ENCODE measurements around the gene TRHDE. TPM values are rescaled to one million over a fixed set of nuclear protein-coding genes. Genes with fewer than 3 reads are reported as not detected.

Gene TRHDE
- total RNA-seq, 1 donor: 33.7 TPM

DNA sequence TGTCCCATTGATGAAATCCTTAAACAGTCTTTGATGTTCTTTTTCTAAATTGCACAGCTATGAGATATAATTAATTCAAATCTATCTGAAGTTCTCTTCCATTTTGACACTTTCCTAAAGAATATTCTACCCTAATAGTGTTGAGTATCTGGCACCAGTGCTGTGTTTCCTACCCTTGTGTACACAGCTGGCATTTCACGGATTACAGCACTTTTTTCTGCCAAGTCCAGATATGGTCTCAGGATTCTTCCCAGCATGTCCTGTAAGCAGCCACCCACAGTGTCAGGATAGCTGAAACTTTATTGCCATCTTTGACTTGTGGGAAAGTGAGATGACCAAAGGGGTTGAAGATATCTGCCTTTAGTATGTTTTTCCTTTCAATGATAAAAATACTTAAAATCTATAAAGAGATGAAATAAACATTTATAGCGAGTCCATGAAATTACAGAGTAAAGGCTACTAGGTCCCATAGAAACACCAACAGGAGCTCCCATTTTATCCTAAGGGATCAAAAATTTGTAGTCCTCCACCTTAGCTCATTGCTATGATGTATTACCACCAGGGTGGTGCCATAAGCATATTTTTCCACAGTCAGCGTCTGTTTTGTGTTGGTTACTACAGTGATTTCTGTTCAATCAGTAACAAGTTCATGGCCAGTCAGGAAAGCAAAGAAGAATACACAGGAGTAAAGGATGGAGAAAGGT is 96.7 kb downstream of the TRHDE start:
- no peak for DNase-seq (ENCODE audit: low read depth)
- TF ChIP-seq, protein P1, sequence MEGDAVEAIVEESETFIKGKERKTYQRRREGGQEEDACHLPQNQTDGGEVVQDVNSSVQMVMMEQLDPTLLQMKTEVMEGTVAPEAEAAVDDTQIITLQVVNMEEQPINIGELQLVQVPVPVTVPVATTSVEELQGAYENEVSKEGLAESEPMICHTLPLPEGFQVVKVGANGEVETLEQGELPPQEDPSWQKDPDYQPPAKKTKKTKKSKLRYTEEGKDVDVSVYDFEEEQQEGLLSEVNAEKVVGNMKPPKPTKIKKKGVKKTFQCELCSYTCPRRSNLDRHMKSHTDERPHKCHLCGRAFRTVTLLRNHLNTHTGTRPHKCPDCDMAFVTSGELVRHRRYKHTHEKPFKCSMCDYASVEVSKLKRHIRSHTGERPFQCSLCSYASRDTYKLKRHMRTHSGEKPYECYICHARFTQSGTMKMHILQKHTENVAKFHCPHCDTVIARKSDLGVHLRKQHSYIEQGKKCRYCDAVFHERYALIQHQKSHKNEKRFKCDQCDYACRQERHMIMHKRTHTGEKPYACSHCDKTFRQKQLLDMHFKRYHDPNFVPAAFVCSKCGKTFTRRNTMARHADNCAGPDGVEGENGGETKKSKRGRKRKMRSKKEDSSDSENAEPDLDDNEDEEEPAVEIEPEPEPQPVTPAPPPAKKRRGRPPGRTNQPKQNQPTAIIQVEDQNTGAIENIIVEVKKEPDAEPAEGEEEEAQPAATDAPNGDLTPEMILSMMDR (IDR thresholded peaks at IDR 0.05; ENCODE audit: insufficient read depth, low read depth, low read length): no peak

DNA sequence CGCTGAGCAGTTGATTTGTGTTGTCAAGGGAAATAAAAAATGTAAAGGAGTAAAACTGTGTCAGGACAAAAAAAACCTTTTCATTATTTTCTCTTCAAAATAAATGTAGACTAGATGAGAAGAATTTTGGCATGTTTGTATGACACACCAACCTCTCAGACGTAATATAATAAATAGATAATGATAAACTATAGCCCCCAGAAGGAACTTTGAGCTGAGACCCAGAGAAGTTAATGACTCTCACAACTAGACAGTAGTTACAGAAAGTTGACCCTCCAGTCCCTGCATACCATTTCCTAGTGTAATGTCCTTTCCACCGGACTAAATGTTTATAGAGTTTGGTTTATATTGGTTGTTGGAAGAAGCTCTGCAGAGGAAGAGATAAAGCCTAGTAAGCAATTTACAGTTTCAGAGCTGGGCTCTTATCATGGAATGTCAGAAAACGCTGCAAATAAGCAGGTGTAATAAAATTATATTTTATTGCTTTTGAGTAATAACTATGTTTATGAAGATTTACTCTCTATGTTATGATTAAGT is 97.3 kb downstream of the TRHDE start:
- TF ChIP-seq, protein P1 (IDR thresholded peaks at IDR 0.05; ENCODE audit: insufficient read depth, low read depth, low read length): no peak
- H3K4me3 ChIP-seq (ENCODE audit: low read depth, low read length): no peak overlapping the region
- peak; percentile 5 for DNase-seq (ENCODE audit: low read depth)

More for the DNA sequence above, 96.7 kb downstream of the TRHDE start:
- no peak overlapping the region for H3K4me3 ChIP-seq (ENCODE audit: low read depth, low read length)

DNA sequence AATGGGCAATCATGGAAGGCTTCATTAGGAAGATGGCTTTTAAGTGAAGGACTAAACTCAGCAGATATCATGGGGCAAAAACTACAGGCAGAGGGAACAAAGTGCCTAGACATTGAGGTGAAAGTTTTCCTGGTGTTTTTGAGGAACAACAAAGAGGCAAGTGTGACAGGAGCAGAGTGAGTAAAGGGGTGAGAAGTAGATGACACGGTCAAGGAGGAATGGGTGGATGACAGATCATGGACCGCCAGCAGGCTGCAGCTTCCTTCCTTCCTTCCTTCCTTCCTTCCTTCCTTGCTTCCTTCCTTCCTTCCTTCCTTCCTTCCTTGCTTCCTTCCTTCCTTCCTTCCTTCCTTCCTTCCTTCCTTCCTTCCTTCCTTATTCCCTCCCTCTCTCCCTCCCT is 108.3 kb downstream of the TRHDE start:
- TF ChIP-seq, protein P1 (IDR thresholded peaks at IDR 0.05; ENCODE audit: insufficient read depth, low read depth, low read length): no peak
- no peak overlapping the region for H3K4me3 ChIP-seq (ENCODE audit: low read depth, low read length)
- DNase-seq (ENCODE audit: low read depth): no peak

DNA sequence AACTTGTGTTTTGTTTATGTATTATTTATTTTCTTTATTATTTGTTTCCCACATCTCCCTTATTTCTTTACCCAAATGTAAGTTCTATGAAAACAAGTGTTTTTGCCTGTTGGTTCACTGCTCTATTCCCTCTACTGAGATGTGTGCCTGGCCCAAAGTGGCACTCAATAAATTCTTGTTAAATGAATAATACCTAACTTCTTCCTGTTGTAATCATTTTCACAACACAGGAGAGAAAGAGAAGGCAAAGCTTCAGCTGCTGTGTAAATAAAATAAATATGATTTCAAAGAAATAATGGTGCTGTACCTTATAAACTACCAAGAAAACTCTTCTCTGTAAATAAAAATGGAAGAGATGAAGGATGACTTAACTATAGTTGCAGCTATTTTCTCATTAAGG is 116.2 kb downstream of the TRHDE start:
- no peak overlapping the region for H3K4me3 ChIP-seq (ENCODE audit: low read depth, low read length)
- no peak for DNase-seq (ENCODE audit: low read depth)
- TF ChIP-seq, protein P1 (IDR thresholded peaks at IDR 0.05; ENCODE audit: insufficient read depth, low read depth, low read length): no peak

DNA sequence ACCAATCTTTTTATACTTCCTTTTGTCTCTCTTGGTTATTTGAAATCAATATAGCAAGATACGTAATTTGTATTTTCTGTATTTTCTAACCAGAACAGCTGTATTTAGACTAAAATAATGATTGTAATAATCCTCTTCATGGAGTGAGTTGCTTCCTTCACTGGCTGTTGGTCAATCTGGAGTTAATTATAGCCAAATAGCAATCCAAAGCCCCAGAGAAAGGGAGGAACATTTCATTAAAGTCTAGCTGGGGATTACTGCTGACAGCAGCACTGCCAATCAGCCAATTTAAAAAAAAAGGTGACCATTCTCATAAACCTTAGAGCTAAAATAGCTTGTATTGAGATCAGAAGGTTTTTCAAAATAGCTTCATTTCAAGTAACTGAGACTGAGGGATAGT is 118.0 kb downstream of the TRHDE start:
- TF ChIP-seq, protein P1 (IDR thresholded peaks at IDR 0.05; ENCODE audit: insufficient read depth, low read depth, low read length): no peak
- DNase-seq (ENCODE audit: low read depth): no peak
- no peak overlapping the region for H3K4me3 ChIP-seq (ENCODE audit: low read depth, low read length)

DNA sequence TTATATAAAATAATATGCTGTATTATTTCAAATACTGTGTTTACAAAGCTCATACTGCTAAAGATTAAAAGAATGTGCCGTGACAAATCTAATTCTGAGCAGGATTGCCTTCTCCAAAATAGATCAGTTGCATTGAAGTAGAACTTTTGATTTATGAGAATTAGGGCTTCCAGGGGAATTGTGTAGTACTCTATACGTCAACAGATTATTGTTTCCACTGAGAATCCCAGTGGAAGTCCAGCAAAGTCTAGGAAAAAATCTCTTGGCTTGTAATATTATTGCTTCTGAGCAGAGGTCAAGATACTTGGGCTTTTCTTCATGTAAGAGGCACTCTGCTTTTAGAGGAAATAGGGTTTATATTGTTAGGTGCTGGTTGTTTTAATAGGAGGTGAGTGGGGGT is 133.9 kb downstream of the TRHDE start:
- no peak overlapping the region for H3K4me3 ChIP-seq (ENCODE audit: low read depth, low read length)
- DNase-seq (ENCODE audit: low read depth): peak; percentile 3
- TF ChIP-seq, protein P1 (IDR thresholded peaks at IDR 0.05; ENCODE audit: insufficient read depth, low read depth, low read length): no peak

All from fibroblast of villous mesenchyme (primary cell).